CD14-positive monocyte (primary cell): ENCODE results near the gene CELF5. TPM values are rescaled to one million over a fixed set of nuclear protein-coding genes. Genes with fewer than 3 reads are reported as not detected.

Experiments used
- DNase-seq, 3 donors: peaks; one replicate each; pipeline ENCODE4 v3.0.0-alpha.2; 2011 to 2022
- H2AFZ ChIP-seq: 2 replicates; pipeline ENCODE4 v1.6.0; 2012; ENCODE audit warnings: mild to moderate bottlenecking, low read depth, low read length, inconsistent platforms; ENCODE audit not compliant: insufficient read depth, poor library complexity, severe bottlenecking
- H3K27ac ChIP-seq, 2 donors: 1 replicate in 1 of 2; 2 replicates in 1 of 2; pipeline ENCODE4 v1.5.1; 2012 to 2013; ENCODE audit warnings: low read length in 2 of 2, control low read depth in 1 of 2, inconsistent platforms in 1 of 2, low read depth in 1 of 2, mild to moderate bottlenecking in 1 of 2
- H3K27me3 ChIP-seq, 2 donors: one replicate each; pipeline versions ENCODE4 v1.6.0 to v1.6.1; 2011 to 2013; ENCODE audit warnings: low read length in 2 of 2; ENCODE audit not compliant: control insufficient read depth in 2 of 2, insufficient read depth in 2 of 2
- H3K36me3 ChIP-seq, 2 donors: replicated peaks in 1 of 2; 1 replicate in 1 of 2; 2 replicates in 1 of 2; pipeline versions ENCODE4 v1.5.1 to v1.6.1; 2012 to 2013; ENCODE audit warnings: low read length in 2 of 2, control low read depth in 1 of 2, inconsistent platforms in 1 of 2, mild to moderate bottlenecking in 1 of 2; ENCODE audit not compliant: insufficient read depth in 2 of 2, control insufficient read depth in 1 of 2
- H3K4me1 ChIP-seq, 2 donors: 1 replicate in 1 of 2; 2 replicates in 1 of 2; pipeline versions ENCODE4 v1.5.1 to v1.6.1; 2012 to 2013; ENCODE audit warnings: low read length in 2 of 2, control low read depth in 1 of 2, inconsistent platforms in 1 of 2, mild to moderate bottlenecking in 1 of 2, moderate library complexity in 1 of 2; ENCODE audit not compliant: insufficient read depth in 2 of 2, control insufficient read depth in 1 of 2
- H3K4me2 ChIP-seq: replicated peaks from 2 replicates; pipeline ENCODE3; 2012; ENCODE audit warnings: low read length, moderate library complexity, mild to moderate bottlenecking; ENCODE audit not compliant: poor library complexity, severe bottlenecking; ENCODE audit errors: extremely low read depth
- H3K4me3 ChIP-seq, 3 experiments: fragments of 200-600 bp in 1 of 3; sonication (generic) in 1 of 3; replicated peaks in 1 of 3; 1 replicate in 2 of 3; 2 replicates in 1 of 3; pipeline ENCODE4 v1.5.1; 2011 to 2013; ENCODE audit warnings: low read length in 3 of 3, mild to moderate bottlenecking in 3 of 3, control low read depth in 2 of 3, low read depth in 2 of 3, inconsistent platforms in 1 of 3, moderate library complexity in 1 of 3
- H3K79me2 ChIP-seq: 2 replicates; pipeline ENCODE4 v1.6.0; 2012; ENCODE audit warnings: mild to moderate bottlenecking, control low read depth, inconsistent platforms, low read length, moderate library complexity; ENCODE audit not compliant: insufficient read depth
- H3K9ac ChIP-seq: 2 replicates; pipeline ENCODE4 v1.6.0; 2017; ENCODE audit warnings: low read length, mild to moderate bottlenecking; ENCODE audit not compliant: insufficient read depth, poor library complexity, severe bottlenecking
- H3K9me3 ChIP-seq, 2 donors: replicated peaks in 1 of 2; 1 replicate in 1 of 2; 2 replicates in 1 of 2; pipeline versions ENCODE4 v1.5.1 to v1.6.1; 2012 to 2013; ENCODE audit warnings: low read length in 2 of 2, control low read depth in 1 of 2; ENCODE audit not compliant: control insufficient read depth in 1 of 2, insufficient read depth in 1 of 2
- H4K20me1 ChIP-seq: 2 replicates; pipeline ENCODE4 v1.6.0; 2012; ENCODE audit warnings: mild to moderate bottlenecking, low read length, control low read depth, moderate library complexity; ENCODE audit not compliant: insufficient read depth
- H3K27ac Mint-ChIP-seq, 7 donors: one replicate each; pipeline ENCODE4 v1.8.0; 2020; ENCODE audit warnings: mild to moderate bottlenecking in 7 of 7, mixed read lengths in 7 of 7, moderate library complexity in 6 of 7, inconsistent platforms in 2 of 7
- H3K27me3 Mint-ChIP-seq, 3 donors: one replicate each; pipeline ENCODE4 v1.8.0; 2021 to 2022; ENCODE audit warnings: low read depth in 3 of 3, mild to moderate bottlenecking in 3 of 3, mixed read lengths in 3 of 3, moderate library complexity in 3 of 3, inconsistent platforms in 1 of 3
- H3K36me3 Mint-ChIP-seq, 2 donors: one replicate each; pipeline ENCODE4 v1.8.0; 2020; ENCODE audit warnings: mixed read lengths in 2 of 2, inconsistent platforms in 1 of 2, mild to moderate bottlenecking in 1 of 2
- H3K4me1 Mint-ChIP-seq: one replicate; pipeline ENCODE4 v1.8.0; 2020; ENCODE audit warnings: mild to moderate bottlenecking, mixed read lengths
- H3K4me3 Mint-ChIP-seq, 2 donors: one replicate each; pipeline ENCODE4 v1.8.0; 2020; ENCODE audit warnings: mild to moderate bottlenecking in 2 of 2, mixed read lengths in 2 of 2, moderate library complexity in 1 of 2
- H3K9me3 Mint-ChIP-seq, 7 donors: one replicate each; pipeline ENCODE4 v1.8.0; 2020 to 2022; ENCODE audit warnings: mixed read lengths in 7 of 7, mild to moderate bottlenecking in 6 of 7, moderate library complexity in 6 of 7, inconsistent platforms in 2 of 7
- CTCF ChIP-seq: fragments of 200-600 bp; IDR thresholded peaks from one replicate; pipeline ENCODE4 v1.8.0; 2022; ENCODE audit warnings: antibody characterized with exemption, mild to moderate bottlenecking
- WGBS: methylation state at CpG from one replicate; pipeline ENCODE4 v1.1.5; 2013; ENCODE audit warnings: missing lambda C conversion rate; ENCODE audit not compliant: insufficient coverage; 5-methylcytosine and 5-hydroxymethylcytosine counted together
- intact Hi-C, 2 donors: fragments of 100-400 bp; cut with micrococcal nuclease; formaldehyde crosslinking; loops; one replicate each; pipeline versions ENCODE4 v1.15.0 to v1.15.1; 2023
- polyA plus RNA-seq, 3 donors: library from polyadenylated mRNA; depleted of rRNA in 1 of 3; unstranded in 2 of 3; stranded (reverse) in 1 of 3; fragments of 300-500 nt in 2 of 3; fragments of >200 nt in 1 of 3; fragmentation: Illumina TruSeq in 2 of 3; gene quantifications; 1 replicate in 2 of 3; 2 replicates in 1 of 3; pipeline ENCODE4 v1.2.3, GENCODE V29; 2012 to 2021

Gene CELF5
- polyA plus RNA-seq, 3 donors = not detected

- intact Hi-C loops = no loop called here
- Mint-ChIP-seq H3K27me3 (peaks cover 9 to 36% (median 27%) of the 10 kb centered on the region in 3 donors), H3K27ac (no peak overlapping the region)
These were observed 6.8 kb downstream of the CELF5 start for GRCh38 chr19:3231288-3231687.

DNA sequence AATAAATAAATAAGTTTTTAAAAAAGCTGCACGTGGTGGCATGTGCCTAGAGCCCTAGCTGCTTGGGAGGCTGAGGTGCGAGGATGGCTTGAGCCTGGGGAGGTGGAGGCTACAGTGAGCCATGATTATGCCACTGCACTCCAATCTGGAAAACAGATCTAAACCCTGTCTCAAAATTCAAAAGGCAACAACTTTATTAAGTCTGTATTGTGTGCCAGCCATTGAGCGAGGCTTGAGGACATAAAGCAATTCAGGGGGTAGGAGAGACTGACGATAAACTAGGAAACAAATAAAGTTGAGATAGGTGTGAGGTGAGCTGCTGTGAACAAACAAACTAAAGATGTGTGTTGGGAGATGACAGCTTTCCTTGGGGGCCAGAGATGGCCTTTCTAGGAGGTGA is 8.7 kb downstream of the CELF5 start:
- intact Hi-C loops = no loop called here
- Histone ChIP-seq H3K79me2 (no peaks in the 10 kb centered on the region), H3K9ac (no peak overlapping the region), H3K36me3 (no peaks in the 10 kb centered on the region), H3K4me3 (no peak overlapping the region), H3K27me3 (peaks cover 6 to 24% of the 10 kb centered on the region in 2 donors), H3K4me1 (no peaks in the 10 kb centered on the region), H3K27ac (no peak overlapping the region), H3K4me2 (no peak overlapping the region), H4K20me1 (no peaks in the 10 kb centered on the region), H2AFZ (no peak overlapping the region), H3K9me3 (no peaks in the 10 kb centered on the region)
- no peaks in the 10 kb centered on the region for H3K4me1 Mint-ChIP-seq
- H3K36me3 Mint-ChIP-seq = no peaks in the 10 kb centered on the region
- 80% methylated on average over 1 of the region's 4 CpGs for WGBS
- H3K9me3 Mint-ChIP-seq = peaks cover 0 to 6% (median 1%) of the 10 kb centered on the region in 7 donors
- no peak overlapping the region for H3K27ac Mint-ChIP-seq
- H3K27me3 Mint-ChIP-seq = peaks cover 9 to 17% (median 12%) of the 10 kb centered on the region in 3 donors
- no peak for TF ChIP-seq CTCF
- H3K4me3 Mint-ChIP-seq = no peak overlapping the region
- no peak for DNase-seq

More at GRCh38 chr19:3231288-3231687, 6.8 kb downstream of the CELF5 start:
- peaks cover 0 to 8% (median 3%) of the 10 kb centered on the region in 7 donors for H3K9me3 Mint-ChIP-seq
- Histone ChIP-seq H3K4me1 (no peaks in the 10 kb centered on the region), H3K9me3 (no peaks in the 10 kb centered on the region), H3K4me2 (no peak overlapping the region), H3K9ac (no peak overlapping the region), H3K27me3 (peaks cover 7 to 42% of the 10 kb centered on the region in 2 donors), H3K4me3 (no peak overlapping the region), H4K20me1 (no peaks in the 10 kb centered on the region), H2AFZ (no peak overlapping the region), H3K27ac (no peak overlapping the region), H3K36me3 (no peaks in the 10 kb centered on the region), H3K79me2 (no peaks in the 10 kb centered on the region)
- WGBS = 100% methylated on average over 1 of the region's 1 CpG
- TF ChIP-seq CTCF = no peak
- DNase-seq = no peak
- H3K4me1 Mint-ChIP-seq = no peaks in the 10 kb centered on the region
- no peak overlapping the region for H3K4me3 Mint-ChIP-seq
- H3K36me3 Mint-ChIP-seq = no peaks in the 10 kb centered on the region
